GM23338 (cell line): ENCODE data around the gene NF1. TPM values are rescaled to one million over a fixed set of nuclear protein-coding genes. Genes with fewer than 3 reads are reported as not detected.

ENCODE experiments used
- ATAC-seq: fragments of 200-7000 bp; cut with Tn5 transposase; 3 replicates; pipeline ENCODE4 v1.9.1; 2020
- DNase-seq: peaks from one replicate; pipeline ENCODE4 v3.0.0-alpha.2; 2015; ENCODE audit warnings: low spot score
- H2AFZ ChIP-seq: fragments of 200-600 bp; sonication (generic); 2 replicates; pipeline ENCODE4 v1.8.0; 2016; ENCODE audit warnings: antibody characterized with exemption, mild to moderate bottlenecking, moderate library complexity
- H3F3A ChIP-seq: fragments of 200-600 bp; sonication (generic); replicated peaks from 2 replicates; pipeline ENCODE4 v1.8.0; 2017; ENCODE audit warnings: antibody characterized with exemption, mixed run types, low read depth
- H3K27ac ChIP-seq: fragments of 200-600 bp; sonication (generic); 2 replicates; pipeline ENCODE4 v1.6.1; 2016; ENCODE audit warnings: low read depth
- H3K27me3 ChIP-seq: fragments of 200-600 bp; sonication (generic); 2 replicates; pipeline ENCODE4 v1.8.0; 2016; ENCODE audit warnings: mild to moderate bottlenecking, mixed run types, moderate library complexity; ENCODE audit not compliant: insufficient read depth
- H3K36me3 ChIP-seq: fragments of 200-600 bp; sonication (generic); 2 replicates; pipeline ENCODE4 v1.8.0; 2016; ENCODE audit warnings: mild to moderate bottlenecking; ENCODE audit not compliant: insufficient read depth
- H3K4me1 ChIP-seq: fragments of 200-600 bp; sonication (generic); 2 replicates; pipeline ENCODE4 v1.8.0; 2016; ENCODE audit warnings: mild to moderate bottlenecking, moderate library complexity; ENCODE audit not compliant: insufficient read depth
- H3K4me2 ChIP-seq: fragments of 200-600 bp; sonication (generic); 2 replicates; pipeline ENCODE4 v1.7.1; 2017; ENCODE audit warnings: mixed run types
- H3K4me3 ChIP-seq: fragments of 200-600 bp; sonication (generic); 2 replicates; pipeline ENCODE4 v1.6.1; 2016; ENCODE audit warnings: mixed run types
- H3K79me2 ChIP-seq: fragments of 200-600 bp; sonication (generic); replicated peaks from 2 replicates; pipeline ENCODE4 v1.8.0; 2017; ENCODE audit warnings: mild to moderate bottlenecking; ENCODE audit not compliant: insufficient read depth
- H3K9me2 ChIP-seq: fragments of 200-600 bp; sonication (generic); 2 replicates; pipeline ENCODE4 v1.8.0; 2017; ENCODE audit not compliant: insufficient read depth
- H4K20me1 ChIP-seq: fragments of 200-600 bp; sonication (generic); replicated peaks from 2 replicates; pipeline ENCODE4 v1.8.0; 2017; ENCODE audit warnings: mild to moderate bottlenecking; ENCODE audit not compliant: insufficient read depth
- H3K27ac Mint-ChIP-seq: 2 replicates; pipeline ENCODE4 v1.8.0; 2020; ENCODE audit warnings: inconsistent platforms, mild to moderate bottlenecking, moderate library complexity, mixed read lengths
- H3K27me3 Mint-ChIP-seq: 3 replicates; pipeline ENCODE4 v1.8.0; 2022; ENCODE audit warnings: low read depth, mild to moderate bottlenecking, moderate library complexity, mixed read lengths, inconsistent platforms; ENCODE audit not compliant: insufficient read depth, poor library complexity
- H3K36me3 Mint-ChIP-seq: 3 replicates; pipeline ENCODE4 v1.8.0; 2021; ENCODE audit warnings: low read depth, mild to moderate bottlenecking, inconsistent platforms, moderate library complexity, mixed read lengths
- H3K4me1 Mint-ChIP-seq: 3 replicates; pipeline ENCODE4 v1.8.0; 2020; ENCODE audit warnings: mild to moderate bottlenecking, inconsistent platforms, mixed read lengths
- H3K4me3 Mint-ChIP-seq: 3 replicates; pipeline ENCODE4 v1.8.0; 2021; ENCODE audit warnings: moderate library complexity, mild to moderate bottlenecking, inconsistent platforms, mixed read lengths
- H3K9me3 Mint-ChIP-seq: 3 replicates; pipeline ENCODE4 v1.8.0; 2020; ENCODE audit warnings: moderate library complexity, mild to moderate bottlenecking, inconsistent platforms, mixed read lengths
- CREB1 ChIP-seq: fragments of 250-450 bp; sonication (Bioruptor Pico); IDR thresholded peaks from 2 replicates; pipeline ENCODE4 v1.5.0; 2020; ENCODE audit warnings: low read depth, mild to moderate bottlenecking, moderate library complexity
- JUNB ChIP-seq: IDR thresholded peaks from one replicate; pipeline ENCODE4 v1.6.1; 2016; ENCODE audit warnings: antibody characterized with exemption; ENCODE audit not compliant: unreplicated experiment
- NANOG ChIP-seq: IDR thresholded peaks from 2 replicates; pipeline ENCODE4 v1.6.1; 2016; ENCODE audit warnings: antibody characterized with exemption, borderline replicate concordance
- POLR2AphosphoS5 ChIP-seq: IDR thresholded peaks from 2 replicates; pipeline ENCODE4 v1.6.1; 2016; ENCODE audit warnings: antibody characterized with exemption, low read depth
- ZNF114 ChIP-seq: fragments of 250-450 bp; sonication (Bioruptor Pico); IDR thresholded peaks from 2 replicates; pipeline ENCODE4 v1.5.0; 2020; ENCODE audit warnings: mild to moderate bottlenecking, moderate library complexity
- ZNF331 ChIP-seq: fragments of 250-450 bp; sonication (Bioruptor Pico); IDR thresholded peaks from 2 replicates; pipeline ENCODE4 v1.5.0; 2020; ENCODE audit warnings: low read depth, mild to moderate bottlenecking, moderate library complexity
- polyA plus RNA-seq: library from polyadenylated mRNA; unstranded; fragments of >200 nt; fragmentation: Nextera tagmentation; extraction: Ambion mirVana; gene quantifications from 2 replicates; pipeline ENCODE4 v1.2.1, GENCODE V29; 2016
- total RNA-seq: library from RNA; depleted of rRNA; stranded (reverse); fragments of >200 nt; shearing (Covaris generic); gene quantifications from 2 replicates; pipeline ENCODE4 v1.2.3, GENCODE V29; 2014
- TF ChIP-seq, protein P1 (sequence below): IDR thresholded peaks from one replicate; pipeline ENCODE4 v1.6.1; 2018; ENCODE audit warnings: antibody characterized with exemption; ENCODE audit not compliant: unreplicated experiment
- TF ChIP-seq, protein P2 (sequence below): IDR thresholded peaks from 2 replicates; pipeline ENCODE4 v1.6.1; 2016; ENCODE audit warnings: antibody characterized with exemption
- TF ChIP-seq, protein P3 (sequence below): fragments of 250-450 bp; sonication (Bioruptor Pico); IDR thresholded peaks from 2 replicates; pipeline ENCODE4 v1.5.0; 2020; ENCODE audit warnings: mild to moderate bottlenecking, moderate library complexity

The NF1 gene
- total and polyA plus RNA-seq, 2 experiments from 2014 or later: 16.3 to 49.7 TPM

- Histone ChIP-seq H3K79me2 (peaks cover 90% of the 10 kb centered on the region), H4K20me1 (peaks cover 7% of the 10 kb centered on the region; the same call in 1 of the 2 replicates), H3K27ac (no peak overlapping the region), H3K4me3 (no peak overlapping the region), H3K27me3 (no peaks in the 10 kb centered on the region), H3F3A (no peaks in the 10 kb centered on the region), H2AFZ (no peak overlapping the region), H3K36me3 (no peaks in the 10 kb centered on the region), H3K4me1 (peaks cover 9% of the 10 kb centered on the region; the same call in 1 of the 2 replicates), H3K4me2 (no peak overlapping the region), H3K9me2 (no peaks in the 10 kb centered on the region)
- no peak overlapping the region for H3K27ac Mint-ChIP-seq
- DNase-seq (no peak), ATAC-seq (no peak)
- H3K4me1 Mint-ChIP-seq: peaks cover 38% of the 10 kb centered on the region
- peaks cover 4% of the 10 kb centered on the region for H3K27me3 Mint-ChIP-seq
- no peak for TF ChIP-seq ZNF114
- no peak for TF ChIP-seq ZNF331 (CRISPR knock-in tag)
- no peak for TF ChIP-seq JUNB
- no peak for TF ChIP-seq NANOG
- TF ChIP-seq, protein P1, sequence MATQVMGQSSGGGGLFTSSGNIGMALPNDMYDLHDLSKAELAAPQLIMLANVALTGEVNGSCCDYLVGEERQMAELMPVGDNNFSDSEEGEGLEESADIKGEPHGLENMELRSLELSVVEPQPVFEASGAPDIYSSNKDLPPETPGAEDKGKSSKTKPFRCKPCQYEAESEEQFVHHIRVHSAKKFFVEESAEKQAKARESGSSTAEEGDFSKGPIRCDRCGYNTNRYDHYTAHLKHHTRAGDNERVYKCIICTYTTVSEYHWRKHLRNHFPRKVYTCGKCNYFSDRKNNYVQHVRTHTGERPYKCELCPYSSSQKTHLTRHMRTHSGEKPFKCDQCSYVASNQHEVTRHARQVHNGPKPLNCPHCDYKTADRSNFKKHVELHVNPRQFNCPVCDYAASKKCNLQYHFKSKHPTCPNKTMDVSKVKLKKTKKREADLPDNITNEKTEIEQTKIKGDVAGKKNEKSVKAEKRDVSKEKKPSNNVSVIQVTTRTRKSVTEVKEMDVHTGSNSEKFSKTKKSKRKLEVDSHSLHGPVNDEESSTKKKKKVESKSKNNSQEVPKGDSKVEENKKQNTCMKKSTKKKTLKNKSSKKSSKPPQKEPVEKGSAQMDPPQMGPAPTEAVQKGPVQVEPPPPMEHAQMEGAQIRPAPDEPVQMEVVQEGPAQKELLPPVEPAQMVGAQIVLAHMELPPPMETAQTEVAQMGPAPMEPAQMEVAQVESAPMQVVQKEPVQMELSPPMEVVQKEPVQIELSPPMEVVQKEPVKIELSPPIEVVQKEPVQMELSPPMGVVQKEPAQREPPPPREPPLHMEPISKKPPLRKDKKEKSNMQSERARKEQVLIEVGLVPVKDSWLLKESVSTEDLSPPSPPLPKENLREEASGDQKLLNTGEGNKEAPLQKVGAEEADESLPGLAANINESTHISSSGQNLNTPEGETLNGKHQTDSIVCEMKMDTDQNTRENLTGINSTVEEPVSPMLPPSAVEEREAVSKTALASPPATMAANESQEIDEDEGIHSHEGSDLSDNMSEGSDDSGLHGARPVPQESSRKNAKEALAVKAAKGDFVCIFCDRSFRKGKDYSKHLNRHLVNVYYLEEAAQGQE: no peak
- TF ChIP-seq, protein P2, sequence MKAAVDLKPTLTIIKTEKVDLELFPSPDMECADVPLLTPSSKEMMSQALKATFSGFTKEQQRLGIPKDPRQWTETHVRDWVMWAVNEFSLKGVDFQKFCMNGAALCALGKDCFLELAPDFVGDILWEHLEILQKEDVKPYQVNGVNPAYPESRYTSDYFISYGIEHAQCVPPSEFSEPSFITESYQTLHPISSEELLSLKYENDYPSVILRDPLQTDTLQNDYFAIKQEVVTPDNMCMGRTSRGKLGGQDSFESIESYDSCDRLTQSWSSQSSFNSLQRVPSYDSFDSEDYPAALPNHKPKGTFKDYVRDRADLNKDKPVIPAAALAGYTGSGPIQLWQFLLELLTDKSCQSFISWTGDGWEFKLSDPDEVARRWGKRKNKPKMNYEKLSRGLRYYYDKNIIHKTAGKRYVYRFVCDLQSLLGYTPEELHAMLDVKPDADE: no peak
- TF ChIP-seq POLR2AphosphoS5: no peak
- no peak overlapping the region for H3K4me3 Mint-ChIP-seq
- H3K9me3 Mint-ChIP-seq: no peaks in the 10 kb centered on the region
- H3K36me3 Mint-ChIP-seq: no peaks in the 10 kb centered on the region
These were observed 31.5 kb downstream of the NF1 start for GRCh38 chr17:31126318-31126717.

- ATAC-seq (no peak), DNase-seq (no peak)
- Histone ChIP-seq H3K27ac (0 out of 2 replicates have a peak overlapping the region, but pooled peaks have one; percentile 10), H3K4me3 (no peak overlapping the region), H4K20me1 (no peaks in the 10 kb centered on the region; the same call in 1 of the 2 replicates), H3K4me2 (no peak overlapping the region), H3K4me1 (peaks cover 9% of the 10 kb centered on the region; the same call in 1 of the 2 replicates), H3F3A (no peaks in the 10 kb centered on the region), H3K79me2 (peaks cover 90% of the 10 kb centered on the region), H3K27me3 (no peaks in the 10 kb centered on the region), H2AFZ (no peak overlapping the region), H3K36me3 (no peaks in the 10 kb centered on the region), H3K9me2 (no peaks in the 10 kb centered on the region)
- TF ChIP-seq JUNB (no peak), CREB1 (CRISPR knock-in tag) (no peak)
- TF ChIP-seq, protein P3, sequence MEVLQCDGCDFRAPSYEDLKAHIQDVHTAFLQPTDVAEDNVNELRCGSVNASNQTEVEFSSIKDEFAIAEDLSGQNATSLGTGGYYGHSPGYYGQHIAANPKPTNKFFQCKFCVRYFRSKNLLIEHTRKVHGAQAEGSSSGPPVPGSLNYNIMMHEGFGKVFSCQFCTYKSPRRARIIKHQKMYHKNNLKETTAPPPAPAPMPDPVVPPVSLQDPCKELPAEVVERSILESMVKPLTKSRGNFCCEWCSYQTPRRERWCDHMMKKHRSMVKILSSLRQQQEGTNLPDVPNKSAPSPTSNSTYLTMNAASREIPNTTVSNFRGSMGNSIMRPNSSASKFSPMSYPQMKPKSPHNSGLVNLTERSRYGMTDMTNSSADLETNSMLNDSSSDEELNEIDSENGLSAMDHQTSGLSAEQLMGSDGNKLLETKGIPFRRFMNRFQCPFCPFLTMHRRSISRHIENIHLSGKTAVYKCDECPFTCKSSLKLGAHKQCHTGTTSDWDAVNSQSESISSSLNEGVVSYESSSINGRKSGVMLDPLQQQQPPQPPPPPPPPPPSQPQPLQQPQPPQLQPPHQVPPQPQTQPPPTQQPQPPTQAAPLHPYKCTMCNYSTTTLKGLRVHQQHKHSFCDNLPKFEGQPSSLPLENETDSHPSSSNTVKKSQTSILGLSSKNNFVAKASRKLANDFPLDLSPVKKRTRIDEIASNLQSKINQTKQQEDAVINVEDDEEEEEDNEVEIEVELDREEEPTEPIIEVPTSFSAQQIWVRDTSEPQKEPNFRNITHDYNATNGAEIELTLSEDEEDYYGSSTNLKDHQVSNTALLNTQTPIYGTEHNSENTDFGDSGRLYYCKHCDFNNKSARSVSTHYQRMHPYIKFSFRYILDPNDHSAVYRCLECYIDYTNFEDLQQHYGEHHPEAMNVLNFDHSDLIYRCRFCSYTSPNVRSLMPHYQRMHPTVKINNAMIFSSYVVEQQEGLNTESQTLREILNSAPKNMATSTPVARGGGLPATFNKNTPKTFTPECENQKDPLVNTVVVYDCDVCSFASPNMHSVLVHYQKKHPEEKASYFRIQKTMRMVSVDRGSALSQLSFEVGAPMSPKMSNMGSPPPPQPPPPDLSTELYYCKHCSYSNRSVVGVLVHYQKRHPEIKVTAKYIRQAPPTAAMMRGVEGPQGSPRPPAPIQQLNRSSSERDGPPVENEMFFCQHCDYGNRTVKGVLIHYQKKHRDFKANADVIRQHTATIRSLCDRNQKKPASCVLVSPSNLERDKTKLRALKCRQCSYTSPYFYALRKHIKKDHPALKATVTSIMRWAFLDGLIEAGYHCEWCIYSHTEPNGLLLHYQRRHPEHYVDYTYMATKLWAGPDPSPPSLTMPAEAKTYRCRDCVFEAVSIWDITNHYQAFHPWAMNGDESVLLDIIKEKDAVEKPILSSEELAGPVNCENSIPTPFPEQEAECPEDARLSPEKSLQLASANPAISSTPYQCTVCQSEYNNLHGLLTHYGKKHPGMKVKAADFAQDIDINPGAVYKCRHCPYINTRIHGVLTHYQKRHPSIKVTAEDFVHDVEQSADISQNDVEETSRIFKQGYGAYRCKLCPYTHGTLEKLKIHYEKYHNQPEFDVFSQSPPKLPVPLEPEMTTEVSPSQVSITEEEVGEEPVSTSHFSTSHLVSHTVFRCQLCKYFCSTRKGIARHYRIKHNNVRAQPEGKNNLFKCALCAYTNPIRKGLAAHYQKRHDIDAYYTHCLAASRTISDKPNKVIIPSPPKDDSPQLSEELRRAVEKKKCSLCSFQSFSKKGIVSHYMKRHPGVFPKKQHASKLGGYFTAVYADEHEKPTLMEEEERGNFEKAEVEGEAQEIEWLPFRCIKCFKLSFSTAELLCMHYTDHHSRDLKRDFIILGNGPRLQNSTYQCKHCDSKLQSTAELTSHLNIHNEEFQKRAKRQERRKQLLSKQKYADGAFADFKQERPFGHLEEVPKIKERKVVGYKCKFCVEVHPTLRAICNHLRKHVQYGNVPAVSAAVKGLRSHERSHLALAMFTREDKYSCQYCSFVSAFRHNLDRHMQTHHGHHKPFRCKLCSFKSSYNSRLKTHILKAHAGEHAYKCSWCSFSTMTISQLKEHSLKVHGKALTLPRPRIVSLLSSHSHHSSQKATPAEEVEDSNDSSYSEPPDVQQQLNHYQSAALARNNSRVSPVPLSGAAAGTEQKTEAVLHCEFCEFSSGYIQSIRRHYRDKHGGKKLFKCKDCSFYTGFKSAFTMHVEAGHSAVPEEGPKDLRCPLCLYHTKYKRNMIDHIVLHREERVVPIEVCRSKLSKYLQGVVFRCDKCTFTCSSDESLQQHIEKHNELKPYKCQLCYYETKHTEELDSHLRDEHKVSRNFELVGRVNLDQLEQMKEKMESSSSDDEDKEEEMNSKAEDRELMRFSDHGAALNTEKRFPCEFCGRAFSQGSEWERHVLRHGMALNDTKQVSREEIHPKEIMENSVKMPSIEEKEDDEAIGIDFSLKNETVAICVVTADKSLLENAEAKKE (CRISPR knock-in tag): no peak
- Mint-ChIP-seq H3K4me1 (peaks cover 24% of the 10 kb centered on the region), H3K36me3 (no peaks in the 10 kb centered on the region), H3K27ac (no peak overlapping the region), H3K9me3 (no peaks in the 10 kb centered on the region), H3K27me3 (peaks cover 5% of the 10 kb centered on the region), H3K4me3 (no peak overlapping the region)
These were observed 33.5 kb downstream of the NF1 start for GRCh38 chr17:31128241-31128640.
